GM23248 (cell line): ENCODE measurements around the gene ADGRL2.

Experiments used
- EZH2 ChIP-seq: fragments of 200-600 bp; sonication (generic); IDR thresholded peaks from 2 replicates; pipeline ENCODE4 v1.6.1; 2018; ENCODE audit warnings: antibody characterized with exemption, mild to moderate bottlenecking; ENCODE audit not compliant: insufficient read depth, poor library complexity, severe bottlenecking
- EZH2phosphoT487 ChIP-seq: fragments of 200-600 bp; sonication (generic); IDR thresholded peaks from 2 replicates; pipeline ENCODE4 v1.6.1; 2018; ENCODE audit warnings: antibody characterized with exemption, moderate library complexity, mild to moderate bottlenecking, low read depth; ENCODE audit not compliant: insufficient read depth

- no peak for TF ChIP-seq EZH2
- TF ChIP-seq EZH2phosphoT487 = no peak
Observed at GRCh38 chr1:81990241-81990640, 189.5 kb downstream of the ADGRL2 start.
